OCI-LY3 (cell line): Measurements from ENCODE around the gene UBAC1.

ENCODE experiments used
- H2AFZ ChIP-seq: fragments of 200-600, 300-600 bp; shearing (Covaris generic); 2 replicates; pipeline ENCODE4 v1.6.0; 2014; ENCODE audit warnings: antibody characterized with exemption, low read depth, low read length
- H3K27ac ChIP-seq: fragments of 200-600, 300-600 bp; sonication (generic); 2 replicates; pipeline ENCODE4 v1.5.1; 2014; ENCODE audit warnings: mild to moderate bottlenecking, low read length, moderate library complexity, mixed read lengths
- H3K27me3 ChIP-seq: fragments of 200-600, 300-600 bp; sonication (generic); 2 replicates; pipeline ENCODE4 v1.6.1; 2014; ENCODE audit warnings: low read depth, low read length, mixed read lengths
- H3K36me3 ChIP-seq: fragments of 200-600, 300-600 bp; sonication (generic); replicated peaks from 2 replicates; pipeline ENCODE3; 2014; ENCODE audit warnings: low read depth, low read length, mixed read lengths
- H3K4me1 ChIP-seq: fragments of 300-600, 200-600 bp; sonication (generic); 2 replicates; pipeline ENCODE4 v1.6.1; 2014; ENCODE audit warnings: low read length, mixed read lengths
- H3K4me2 ChIP-seq: fragments of 200-600, 300-600 bp; sonication (generic); 2 replicates; pipeline ENCODE4 v1.6.1; 2014; ENCODE audit warnings: low read length, mixed read lengths
- H3K4me3 ChIP-seq: fragments of 300-600, 200-600 bp; sonication (generic); 2 replicates; pipeline ENCODE4 v1.5.1; 2014; ENCODE audit warnings: antibody characterized with exemption, mild to moderate bottlenecking, low read length, moderate library complexity
- H3K79me2 ChIP-seq: fragments of 300-600, 200-600 bp; shearing (Covaris generic); 2 replicates; pipeline ENCODE4 v1.6.1; 2014; ENCODE audit warnings: mild to moderate bottlenecking, low read length, mixed read lengths
- H3K9ac ChIP-seq: fragments of 300-600, 200-600 bp; shearing (Covaris generic); 2 replicates; pipeline ENCODE4 v1.6.0; 2014; ENCODE audit warnings: mild to moderate bottlenecking, low read length, moderate library complexity
- H3K9me3 ChIP-seq: fragments of 200-600, 300-600 bp; shearing (Covaris generic); 2 replicates; pipeline ENCODE4 v1.6.1; 2014; ENCODE audit warnings: low read length, mixed read lengths; ENCODE audit not compliant: insufficient read depth
- H4K20me1 ChIP-seq: fragments of 200-600, 300-600 bp; sonication (generic); 2 replicates; pipeline ENCODE4 v1.6.1; 2016; ENCODE audit warnings: low read length, mixed read lengths; ENCODE audit not compliant: insufficient read depth
- EZH2phosphoT487 ChIP-seq: fragments of 200-600 bp; shearing (Covaris generic); IDR thresholded peaks from 2 replicates; pipeline ENCODE4 v1.6.1; 2018; ENCODE audit warnings: antibody characterized with exemption, mixed run types, low read depth
- TF ChIP-seq, protein P1 (sequence below): fragments of 200-600, 300-600 bp; sonication (generic); IDR thresholded peaks from 2 replicates; pipeline ENCODE4 v1.5.1; 2014; ENCODE audit warnings: antibody characterized with exemption, low read length, low read depth

The UBAC1 gene

DNA sequence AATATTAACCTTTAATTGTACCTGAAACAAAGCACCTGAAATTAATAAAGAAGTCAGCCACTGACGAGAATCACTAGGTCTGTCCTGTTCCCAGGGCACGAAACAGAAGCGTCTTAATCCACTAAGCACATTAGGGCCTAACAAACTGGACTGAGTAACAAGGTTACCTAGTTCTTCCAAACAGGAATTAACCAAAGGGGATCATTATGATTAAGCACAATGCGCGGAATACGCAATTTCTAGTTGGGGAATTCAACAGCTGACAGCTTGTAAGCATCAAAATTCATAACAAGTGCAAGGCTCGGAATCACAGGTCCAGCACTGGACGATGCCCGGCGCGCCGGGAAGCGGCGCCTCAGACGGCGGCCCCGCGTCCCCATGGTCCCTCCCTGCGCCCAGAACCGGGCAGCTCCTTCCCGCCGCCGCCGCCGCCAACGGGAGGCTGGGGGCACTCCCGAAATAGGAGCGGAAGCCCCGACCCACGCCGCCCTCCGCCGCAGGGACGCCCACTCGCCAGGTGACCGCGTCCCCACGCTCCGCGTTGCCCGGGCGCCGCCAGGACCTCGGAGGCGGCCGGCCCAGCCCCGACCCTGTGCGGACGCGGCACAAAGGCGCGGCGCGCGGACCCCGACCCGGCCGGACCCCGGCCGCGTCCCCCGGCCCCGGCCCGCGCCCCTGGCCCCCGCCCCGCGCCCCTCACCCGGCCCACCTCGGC, 54.7 kb downstream of the UBAC1 start:
- no peak overlapping the region for H2AFZ ChIP-seq
- no peak overlapping the region for H3K9ac ChIP-seq
- H3K4me3 ChIP-seq: peak overlapping the region; percentile 51; the same call in 1 of the 2 replicates
- peaks cover 20% of the 10 kb centered on the region for H3K4me1 ChIP-seq
- no peaks in the 10 kb centered on the region for H4K20me1 ChIP-seq
- no peak overlapping the region for H3K27ac ChIP-seq
- H3K27me3 ChIP-seq: no peaks in the 10 kb centered on the region
- H3K36me3 ChIP-seq: peaks cover 34% of the 10 kb centered on the region
- no peaks in the 10 kb centered on the region for H3K9me3 ChIP-seq
- H3K4me2 ChIP-seq: peak overlapping the region; percentile 24; the same call in 1 of the 2 replicates
- TF ChIP-seq, protein P1, sequence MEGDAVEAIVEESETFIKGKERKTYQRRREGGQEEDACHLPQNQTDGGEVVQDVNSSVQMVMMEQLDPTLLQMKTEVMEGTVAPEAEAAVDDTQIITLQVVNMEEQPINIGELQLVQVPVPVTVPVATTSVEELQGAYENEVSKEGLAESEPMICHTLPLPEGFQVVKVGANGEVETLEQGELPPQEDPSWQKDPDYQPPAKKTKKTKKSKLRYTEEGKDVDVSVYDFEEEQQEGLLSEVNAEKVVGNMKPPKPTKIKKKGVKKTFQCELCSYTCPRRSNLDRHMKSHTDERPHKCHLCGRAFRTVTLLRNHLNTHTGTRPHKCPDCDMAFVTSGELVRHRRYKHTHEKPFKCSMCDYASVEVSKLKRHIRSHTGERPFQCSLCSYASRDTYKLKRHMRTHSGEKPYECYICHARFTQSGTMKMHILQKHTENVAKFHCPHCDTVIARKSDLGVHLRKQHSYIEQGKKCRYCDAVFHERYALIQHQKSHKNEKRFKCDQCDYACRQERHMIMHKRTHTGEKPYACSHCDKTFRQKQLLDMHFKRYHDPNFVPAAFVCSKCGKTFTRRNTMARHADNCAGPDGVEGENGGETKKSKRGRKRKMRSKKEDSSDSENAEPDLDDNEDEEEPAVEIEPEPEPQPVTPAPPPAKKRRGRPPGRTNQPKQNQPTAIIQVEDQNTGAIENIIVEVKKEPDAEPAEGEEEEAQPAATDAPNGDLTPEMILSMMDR: no peak
- TF ChIP-seq EZH2phosphoT487: no peak
- H3K79me2 ChIP-seq: peaks cover 57% of the 10 kb centered on the region

DNA sequence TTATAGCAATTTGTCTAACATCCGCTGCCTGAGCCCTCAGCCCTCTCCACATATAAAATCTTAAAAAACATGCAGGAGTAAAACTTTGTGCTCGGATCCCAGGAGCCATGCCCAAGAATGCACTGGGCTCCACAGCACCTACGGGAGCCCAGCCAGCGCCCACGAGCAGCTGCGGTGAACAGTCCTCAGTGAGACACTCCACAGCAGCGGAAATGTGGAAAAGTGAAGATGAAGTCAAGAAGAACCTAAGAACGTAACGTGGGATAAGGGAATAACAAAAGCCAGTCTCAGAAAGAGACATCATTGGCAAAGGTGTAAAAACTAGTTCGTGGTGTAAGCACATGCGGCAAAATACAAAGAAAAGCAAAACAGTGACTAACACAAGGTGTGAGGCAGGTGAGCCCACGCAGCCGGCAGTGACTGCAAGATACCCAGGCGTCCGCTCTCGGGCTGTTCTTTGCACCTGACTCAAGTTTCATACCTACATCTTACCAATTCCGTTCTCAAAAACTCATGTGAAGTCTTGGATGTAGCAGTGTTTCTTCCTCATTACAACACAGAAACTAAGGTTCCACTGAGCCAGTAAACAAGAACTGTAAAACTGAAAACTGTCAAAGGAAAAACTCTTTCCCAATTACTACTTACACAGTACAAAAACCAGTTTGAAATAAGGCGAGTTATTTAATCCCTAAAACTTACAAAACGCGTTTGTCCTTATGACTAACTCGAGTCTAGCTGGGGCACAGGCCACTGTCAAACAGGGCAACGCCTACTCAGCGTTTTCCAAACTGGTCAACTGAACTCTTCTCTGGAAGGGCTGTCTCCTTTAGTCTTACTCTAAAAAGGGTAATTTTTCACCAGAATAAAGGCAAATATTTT, 55.6 kb downstream of the UBAC1 start:
- Histone ChIP-seq H3K4me2 (peak overlapping the region; percentile 7), H3K27me3 (no peaks in the 10 kb centered on the region), H3K9me3 (no peaks in the 10 kb centered on the region), H3K27ac (no peak overlapping the region), H2AFZ (no peak overlapping the region), H3K36me3 (peaks cover 27% of the 10 kb centered on the region), H3K4me1 (peaks cover 20% of the 10 kb centered on the region), H3K9ac (no peak overlapping the region), H3K4me3 (no peak overlapping the region), H3K79me2 (peaks cover 63% of the 10 kb centered on the region), H4K20me1 (no peaks in the 10 kb centered on the region)
- no peak for TF ChIP-seq EZH2phosphoT487
- TF ChIP-seq, protein P1: no peak

DNA sequence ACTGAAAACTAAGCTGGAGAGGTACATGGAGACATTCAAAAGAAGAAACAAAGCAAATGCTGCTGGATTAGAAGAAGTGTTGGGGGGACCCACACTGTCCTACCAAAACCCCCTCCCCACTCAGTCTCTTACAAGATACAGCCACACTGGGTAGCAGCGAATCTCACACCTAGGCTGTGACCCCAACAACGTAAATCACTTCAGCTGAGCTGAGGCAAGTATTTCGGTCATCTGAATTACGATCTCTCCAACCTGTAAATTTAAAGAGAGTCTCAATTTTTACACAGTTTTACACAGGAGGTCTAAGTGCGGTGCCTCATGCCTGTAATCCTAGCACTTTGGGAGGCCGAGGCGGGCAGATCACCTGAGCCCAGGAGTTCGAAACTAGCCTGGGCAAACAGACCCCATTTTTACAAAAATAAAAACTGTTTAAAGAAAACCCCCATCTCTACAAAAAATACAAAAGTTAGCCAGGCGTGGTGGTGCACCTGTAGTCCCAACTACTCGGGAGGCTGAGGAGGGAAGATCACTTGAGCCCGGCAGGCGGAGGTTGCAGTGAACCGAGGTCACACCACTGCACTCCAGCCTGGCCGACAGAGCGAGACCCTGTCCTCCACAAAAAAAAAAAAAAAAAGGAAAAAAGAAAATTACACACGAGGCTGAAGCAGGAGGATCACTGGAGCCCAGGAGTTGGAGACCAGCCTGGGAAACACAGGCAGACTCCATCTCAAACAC, 57.2 kb downstream of the UBAC1 start:
- H3K27me3 ChIP-seq: no peaks in the 10 kb centered on the region
- no peak overlapping the region for H3K9ac ChIP-seq
- H3K4me3 ChIP-seq: no peak overlapping the region
- H3K36me3 ChIP-seq: peaks cover 13% of the 10 kb centered on the region
- no peak overlapping the region for H3K4me2 ChIP-seq
- TF ChIP-seq, protein P1: no peak
- TF ChIP-seq EZH2phosphoT487: no peak
- H3K9me3 ChIP-seq: no peaks in the 10 kb centered on the region
- H2AFZ ChIP-seq: no peak overlapping the region
- H3K27ac ChIP-seq: no peak overlapping the region
- peaks cover 68% of the 10 kb centered on the region for H3K79me2 ChIP-seq
- H4K20me1 ChIP-seq: no peaks in the 10 kb centered on the region
- H3K4me1 ChIP-seq: peaks cover 20% of the 10 kb centered on the region

DNA sequence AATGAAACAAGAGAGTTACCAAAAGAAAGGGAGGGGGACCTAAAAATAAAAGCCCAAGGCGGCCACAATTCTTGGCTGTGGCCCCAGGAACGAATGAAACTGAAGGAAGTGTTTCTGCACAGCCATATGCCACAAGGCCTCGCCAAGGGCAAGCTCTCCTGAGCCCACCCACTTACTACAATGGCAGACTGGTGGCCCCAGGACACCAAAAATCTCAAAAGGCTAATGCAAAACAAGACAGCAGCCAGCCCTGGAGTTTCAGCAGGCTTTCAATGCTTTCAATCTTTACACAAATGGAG, 57.9 kb downstream of the UBAC1 start:
- Histone ChIP-seq H3K4me2 (no peak overlapping the region), H3K4me3 (no peak overlapping the region), H3K4me1 (peaks cover 15% of the 10 kb centered on the region), H3K27ac (no peak overlapping the region), H3K27me3 (no peaks in the 10 kb centered on the region), H3K36me3 (peaks cover 7% of the 10 kb centered on the region), H3K9me3 (no peaks in the 10 kb centered on the region), H2AFZ (no peak overlapping the region), H4K20me1 (no peaks in the 10 kb centered on the region), H3K9ac (no peak overlapping the region), H3K79me2 (peaks cover 66% of the 10 kb centered on the region)
- TF ChIP-seq, protein P1: no peak
- no peak for TF ChIP-seq EZH2phosphoT487
